NCI-H526 treated with DMSO at 0.1 percent for 48 hours (cell line): ENCODE data around the gene EGFR.
"Not testable (repeated sequence)": the region's sequence is repeated elsewhere in the genome, so short reads cannot be mapped to it uniquely, and the experiment has no call there.

Experiments used
- DNase-seq: peaks from one replicate; lab custom pipeline; 2025; lab: John Stamatoyannopoulos, UW

Gene EGFR

GRCh38 chr7:55147736-55148135 is 128.9 kb downstream of the EGFR start:
- DNase-seq, result no peak

- DNase-seq, result no peak
Observed at GRCh38 chr7:55148571-55148970, 129.8 kb downstream of the EGFR start.

DNA sequence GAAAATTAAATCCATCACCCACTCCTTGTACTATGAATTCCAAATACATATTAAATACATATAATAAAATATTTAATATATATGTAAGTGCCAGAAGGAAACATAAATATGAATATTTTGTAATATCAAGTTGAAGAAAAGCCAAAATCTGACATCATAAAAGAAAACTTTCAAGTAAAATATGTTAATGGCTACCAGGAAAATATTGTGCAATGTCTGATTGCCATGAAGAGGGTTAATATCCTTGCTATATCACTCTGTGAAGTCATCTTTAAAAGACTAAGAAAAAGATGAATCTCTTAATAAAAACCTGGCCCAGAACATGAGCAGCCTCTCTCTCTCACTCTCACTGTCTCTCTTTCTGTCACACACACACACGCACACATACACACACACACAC is 130.2 kb downstream of the EGFR start:
- no peak for DNase-seq

- no peak for DNase-seq
Observed at GRCh38 chr7:55150166-55150565, 131.3 kb downstream of the EGFR start.

- DNase-seq, result no peak
Observed at GRCh38 chr7:55150709-55151451, 132.1 kb downstream of the EGFR start.

DNA sequence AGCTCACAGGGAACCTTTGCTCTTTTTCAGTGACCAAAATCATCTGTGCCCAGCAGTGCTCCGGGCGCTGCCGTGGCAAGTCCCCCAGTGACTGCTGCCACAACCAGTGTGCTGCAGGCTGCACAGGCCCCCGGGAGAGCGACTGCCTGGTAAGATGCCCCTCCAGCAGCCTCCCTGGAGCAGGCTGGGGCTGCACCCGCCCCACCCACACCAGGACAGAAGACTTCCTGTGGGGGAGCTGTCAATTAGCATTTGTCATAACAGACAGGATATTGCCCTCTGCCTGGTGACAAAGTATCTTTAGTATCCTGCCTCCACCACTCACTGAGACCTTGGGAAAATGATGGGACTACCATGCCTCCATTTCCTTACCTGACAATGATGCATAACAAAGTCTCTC is 133.7 kb downstream of the EGFR start:
- DNase-seq, result no peak

GRCh38 chr7:55154096-55154495 is 135.3 kb downstream of the EGFR start:
- no peak for DNase-seq

DNA sequence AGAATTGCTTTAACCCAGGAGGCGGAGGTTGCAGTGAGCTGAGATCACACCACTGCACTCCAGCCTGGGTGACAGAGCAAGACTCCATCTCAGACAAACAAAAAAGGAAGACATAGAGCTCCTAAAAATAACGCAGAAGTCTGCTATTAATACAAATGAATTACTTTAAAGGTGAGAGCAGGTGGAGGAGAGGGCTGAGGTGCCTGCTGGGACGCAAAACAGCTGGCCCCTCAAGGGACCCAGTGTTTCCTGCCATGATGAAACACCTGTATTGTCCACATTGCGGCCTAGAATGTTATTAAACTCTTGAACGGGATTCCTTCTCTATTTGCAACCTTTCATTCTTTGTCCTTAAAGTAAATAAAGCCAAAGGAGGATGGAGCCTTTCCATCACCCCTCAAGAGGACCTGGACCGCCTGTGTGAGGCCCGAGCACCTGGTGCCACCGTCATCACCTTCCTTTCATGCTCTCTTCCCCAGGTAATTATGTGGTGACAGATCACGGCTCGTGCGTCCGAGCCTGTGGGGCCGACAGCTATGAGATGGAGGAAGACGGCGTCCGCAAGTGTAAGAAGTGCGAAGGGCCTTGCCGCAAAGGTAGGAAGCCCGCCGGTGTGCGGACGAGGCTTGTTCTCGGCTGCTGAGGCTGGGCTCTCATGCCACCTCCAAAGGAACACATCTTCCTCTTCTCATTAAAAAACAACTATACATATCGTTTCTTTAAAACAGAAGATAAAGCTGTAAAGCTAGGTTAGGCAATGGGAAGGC is 136.7 kb downstream of the EGFR start:
- no peak for DNase-seq

- DNase-seq, result no peak
Observed at GRCh38 chr7:55156919-55157763, 138.3 kb downstream of the EGFR start.

DNA sequence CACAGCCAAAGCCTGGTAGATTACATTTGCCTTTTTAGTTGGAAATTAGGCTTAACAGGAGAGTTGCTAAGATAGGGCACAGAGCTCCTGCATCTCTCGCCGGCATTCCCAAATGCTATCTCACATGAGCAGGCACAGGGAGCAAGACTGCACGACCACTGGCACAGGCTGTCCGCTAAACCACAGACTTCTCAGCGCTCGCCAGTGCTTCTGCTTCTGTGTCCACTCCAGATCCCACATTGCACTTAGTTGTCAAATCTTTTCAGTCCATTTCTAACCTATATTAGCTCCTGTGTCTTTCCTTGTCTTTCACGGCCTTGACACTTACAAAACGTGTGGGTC is 138.9 kb downstream of the EGFR start:
- DNase-seq, result no peak

- DNase-seq, result no peak
Observed at GRCh38 chr7:55158541-55159382, 139.9 kb downstream of the EGFR start.

GRCh38 chr7:55160539-55160938 is 141.7 kb downstream of the EGFR start:
- no peak for DNase-seq

GRCh38 chr7:55161154-55161687 is 142.4 kb downstream of the EGFR start:
- no peak for DNase-seq

DNA sequence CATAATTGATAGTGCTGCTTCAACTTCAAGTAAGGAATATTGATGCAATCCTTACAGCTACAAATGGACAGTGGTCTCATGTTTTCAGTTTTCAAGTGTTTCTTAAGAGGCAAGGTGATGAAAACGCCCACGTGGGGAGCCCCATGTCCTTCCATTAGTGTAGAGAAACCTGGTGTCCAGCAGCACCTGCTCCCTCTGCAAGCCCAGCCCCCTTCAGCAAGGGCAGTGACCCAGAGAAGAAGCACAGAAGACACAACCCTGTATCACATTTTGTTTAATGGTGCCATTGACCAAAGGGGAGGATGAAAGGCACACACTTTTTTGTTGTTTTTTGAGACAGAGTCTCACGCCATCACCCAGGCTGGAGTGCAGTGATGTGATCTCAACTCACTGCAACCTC is 143.7 kb downstream of the EGFR start:
- DNase-seq, result no peak

GRCh38 chr7:55163733-55164132 is 144.9 kb downstream of the EGFR start:
- DNase-seq, result no peak

DNA sequence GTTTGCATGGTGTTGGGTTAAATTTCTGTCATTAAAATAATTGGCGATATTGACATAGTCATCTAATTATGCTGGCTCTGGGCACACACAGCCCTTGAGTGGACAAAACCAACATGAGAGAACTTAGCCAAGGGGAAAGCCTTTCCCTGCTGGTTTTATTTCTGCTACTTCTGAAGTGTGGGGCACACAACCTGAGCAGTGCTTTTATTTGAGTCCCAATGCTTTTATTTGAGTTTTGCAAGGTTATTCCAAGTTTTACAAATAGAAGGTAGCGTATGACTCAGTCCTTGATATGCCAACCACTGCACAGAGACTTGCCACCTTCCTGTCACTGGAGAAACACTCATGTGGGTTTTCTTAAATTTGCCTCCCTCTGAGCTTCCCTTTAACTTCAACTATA is 145.7 kb downstream of the EGFR start:
- no peak for DNase-seq

DNA sequence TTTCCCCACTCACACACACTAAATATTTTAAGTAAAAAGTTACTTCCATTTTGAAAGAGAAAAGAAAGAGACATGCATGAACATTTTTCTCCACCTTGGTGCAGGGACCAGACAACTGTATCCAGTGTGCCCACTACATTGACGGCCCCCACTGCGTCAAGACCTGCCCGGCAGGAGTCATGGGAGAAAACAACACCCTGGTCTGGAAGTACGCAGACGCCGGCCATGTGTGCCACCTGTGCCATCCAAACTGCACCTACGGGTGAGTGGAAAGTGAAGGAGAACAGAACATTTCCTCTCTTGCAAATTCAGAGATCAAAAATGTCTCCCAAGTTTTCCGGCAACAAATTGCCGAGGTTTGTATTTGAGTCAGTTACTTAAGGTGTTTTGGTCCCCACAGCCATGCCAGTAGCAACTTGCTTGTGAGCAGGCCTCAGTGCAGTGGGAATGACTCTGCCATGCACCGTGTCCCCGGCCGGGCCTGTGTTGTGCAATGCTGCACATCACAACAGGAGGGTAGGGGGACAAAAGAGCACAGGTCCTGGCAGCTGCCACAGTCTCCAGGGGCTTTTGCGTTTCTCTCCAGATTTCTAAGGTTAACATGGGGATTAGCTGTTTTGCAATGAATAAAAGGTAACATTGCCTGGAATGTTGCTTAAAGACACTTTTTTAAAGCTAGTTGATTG is 146.5 kb downstream of the EGFR start:
- no peak for DNase-seq

DNA sequence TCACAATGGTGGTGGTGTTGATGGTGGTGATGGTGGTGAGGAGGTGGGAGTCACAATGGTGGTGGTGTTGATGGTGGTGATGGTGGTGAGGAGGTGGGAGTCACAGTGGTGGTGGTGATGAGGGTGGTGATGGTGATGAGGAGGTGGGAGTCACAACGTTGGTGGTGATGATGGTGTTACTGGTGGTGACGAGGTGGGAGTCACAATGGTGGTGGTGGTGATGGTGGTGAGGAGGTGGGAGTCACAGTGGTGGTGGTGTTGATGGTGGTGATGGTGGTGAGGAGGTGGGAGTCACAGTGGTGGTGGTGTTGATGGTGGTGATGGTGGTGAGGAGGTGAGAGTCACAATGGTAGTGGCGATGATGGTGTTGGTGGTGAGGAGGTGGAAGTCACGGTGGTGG is 148.5 kb downstream of the EGFR start:
- not testable (repeated sequence) for DNase-seq

DNA sequence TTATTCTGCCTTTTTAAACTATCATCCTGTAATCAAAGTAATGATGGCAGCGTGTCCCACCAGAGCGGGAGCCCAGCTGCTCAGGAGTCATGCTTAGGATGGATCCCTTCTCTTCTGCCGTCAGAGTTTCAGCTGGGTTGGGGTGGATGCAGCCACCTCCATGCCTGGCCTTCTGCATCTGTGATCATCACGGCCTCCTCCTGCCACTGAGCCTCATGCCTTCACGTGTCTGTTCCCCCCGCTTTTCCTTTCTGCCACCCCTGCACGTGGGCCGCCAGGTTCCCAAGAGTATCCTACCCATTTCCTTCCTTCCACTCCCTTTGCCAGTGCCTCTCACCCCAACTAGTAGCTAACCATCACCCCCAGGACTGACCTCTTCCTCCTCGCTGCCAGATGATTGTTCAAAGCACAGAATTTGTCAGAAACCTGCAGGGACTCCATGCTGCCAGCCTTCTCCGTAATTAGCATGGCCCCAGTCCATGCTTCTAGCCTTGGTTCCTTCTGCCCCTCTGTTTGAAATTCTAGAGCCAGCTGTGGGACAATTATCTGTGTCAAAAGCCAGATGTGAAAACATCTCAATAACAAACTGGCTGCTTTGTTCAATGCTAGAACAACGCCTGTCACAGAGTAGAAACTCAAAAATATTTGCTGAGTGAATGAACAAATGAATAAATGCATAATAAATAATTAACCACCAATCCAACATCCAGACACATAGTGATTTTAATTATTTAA is 151.7 kb downstream of the EGFR start:
- DNase-seq, result no peak

GRCh38 chr7:55171157-55171556 is 152.3 kb downstream of the EGFR start:
- DNase-seq, result no peak
